HEK293T (cell line): ENCODE data around the gene CPNE2.
"Not testable (repeated sequence)": the region's sequence is repeated elsewhere in the genome, so short reads cannot be mapped to it uniquely, and the experiment has no call there.

Experiments
- CTCF ChIA-PET: fragments of 350-600 bp; formaldehyde crosslinking; extraction: SDS; loops from one replicate; lab custom pipeline; 2021; ENCODE audit warnings: antibody characterized with exemption, inconsistent platforms; lab: Yijun Ruan, JAX
- POLR2A ChIA-PET: fragments of 350-600 bp; formaldehyde crosslinking; extraction: SDS; loops from one replicate; lab custom pipeline; 2020; ENCODE audit warnings: antibody characterized with exemption, inconsistent platforms; lab: Yijun Ruan, JAX
- DNase-seq: peaks from one replicate; pipeline ENCODE4 v3.0.0; 2012; ENCODE audit warnings: mixed read lengths; ENCODE audit errors: extremely low spot score
- ARNT ChIP-seq: fragments of 450-650 bp; IDR thresholded peaks from 2 replicates; pipeline ENCODE4 v1.6.1; 2017; ENCODE audit warnings: mild to moderate bottlenecking
- BHLHE40 ChIP-seq: fragments of 450-650 bp; IDR thresholded peaks from 2 replicates; pipeline ENCODE4 v1.6.1; 2016; ENCODE audit warnings: mild to moderate bottlenecking, moderate library complexity, borderline replicate concordance
- CTBP1 ChIP-seq: fragments of 450-650 bp; IDR thresholded peaks from 2 replicates; pipeline ENCODE4 v1.6.1; 2016; ENCODE audit warnings: borderline replicate concordance
- ELF4 ChIP-seq: fragments of 450-650 bp; IDR thresholded peaks from 2 replicates; pipeline ENCODE4 v1.6.1; 2017; ENCODE audit warnings: antibody characterized with exemption
- FOXA1 ChIP-seq: fragments of 450-650 bp; IDR thresholded peaks from 2 replicates; pipeline ENCODE4 v1.6.1; 2016; ENCODE audit warnings: mild to moderate bottlenecking
- FOXK2 ChIP-seq: fragments of 450-650 bp; IDR thresholded peaks from 2 replicates; pipeline ENCODE4 v1.6.1; 2016; ENCODE audit warnings: mild to moderate bottlenecking
- FOXM1 ChIP-seq: fragments of 450-650 bp; IDR thresholded peaks from 2 replicates; pipeline ENCODE4 v1.6.1; 2017; ENCODE audit warnings: mild to moderate bottlenecking, borderline replicate concordance
- HDGF ChIP-seq: fragments of 450-650 bp; IDR thresholded peaks from 2 replicates; pipeline ENCODE4 v1.6.1; 2017; ENCODE audit warnings: antibody characterized with exemption, borderline replicate concordance
- L3MBTL2 ChIP-seq: fragments of 450-650 bp; conservative IDR thresholded peaks from 2 replicates; pipeline ENCODE4 v1.6.1; 2016; ENCODE audit warnings: mild to moderate bottlenecking
- LEF1 ChIP-seq: fragments of 450-650 bp; IDR thresholded peaks from 2 replicates; pipeline ENCODE4 v1.6.1; 2017; ENCODE audit warnings: mild to moderate bottlenecking, borderline replicate concordance
- NFRKB ChIP-seq: fragments of 450-650 bp; IDR thresholded peaks from 2 replicates; pipeline ENCODE4 v1.6.1; 2016; ENCODE audit warnings: mild to moderate bottlenecking, moderate library complexity
- PKNOX1 ChIP-seq: fragments of 450-650 bp; IDR thresholded peaks from 2 replicates; pipeline ENCODE4 v1.6.1; 2016
- SP1 ChIP-seq: fragments of 450-650 bp; IDR thresholded peaks from 2 replicates; pipeline ENCODE4 v1.6.1; 2017
- SUZ12 ChIP-seq: fragments of 450-650 bp; IDR thresholded peaks from 2 replicates; pipeline ENCODE4 v1.6.1; 2016; ENCODE audit warnings: mild to moderate bottlenecking
- TARDBP ChIP-seq: fragments of 450-650 bp; IDR thresholded peaks from 2 replicates; pipeline ENCODE4 v1.6.1; 2016
- ZNF384 ChIP-seq: fragments of 450-650 bp; IDR thresholded peaks from 2 replicates; pipeline ENCODE4 v1.6.1; 2016

The CPNE2 gene

GRCh38 chr16:57067347-57067746 lies 25.0 kb upstream of the CPNE2 start:
- DNase-seq: no peak
- TF ChIP-seq FOXM1 (no peak), CTBP1 (no peak), ZNF384 (no peak), ARNT (no peak), FOXK2 (no peak)
- POLR2A ChIA-PET: no interaction called here
- CTCF ChIA-PET: interaction anchor here (0.6 kb wide), 1 partner anchor 17 kb away, joined by 3 read pairs; no protein-coding TSS in a partner anchor

GRCh38 chr16:57069053-57069452 lies 23.3 kb upstream of the CPNE2 start:
- DNase-seq: no peak
- ChIA-PET CTCF (interaction anchor here (0.9 to 1.2 kb wide), 2 partner anchors 15 to 16 kb away, joined by 3 to 4 read pairs; no protein-coding TSS in a partner anchor), POLR2A (no interaction called here)
- TF ChIP-seq ELF4: no peak
- TF ChIP-seq HDGF: no peak
- TF ChIP-seq NFRKB: no peak
- TF ChIP-seq BHLHE40: no peak

GRCh38 chr16:57069635-57070370 lies 22.6 kb upstream of the CPNE2 start:
- ChIA-PET CTCF (interaction anchor here (0.9 to 1.2 kb wide), 2 partner anchors 14 to 15 kb away, joined by 3 to 4 read pairs; no protein-coding TSS in a partner anchor), POLR2A (no interaction called here)
- TF ChIP-seq SP1 (no peak), BHLHE40 (no peak), LEF1 (no peak), HDGF (no peak), FOXM1 (no peak), ARNT (no peak), PKNOX1 (no peak), NFRKB (no peak), TARDBP (no peak), CTBP1 (no peak), FOXA1 (no peak), L3MBTL2 (no peak), ZNF384 (no peak), FOXK2 (no peak), SUZ12 (no peak), ELF4 (no peak)
- no peak for DNase-seq

- ChIA-PET POLR2A (no interaction called here), CTCF (no interaction called here)
- no peak for DNase-seq
- no peak for TF ChIP-seq BHLHE40
- TF ChIP-seq FOXA1: no peak
- TF ChIP-seq ELF4: no peak
- TF ChIP-seq TARDBP: no peak
- TF ChIP-seq CTBP1: no peak
- TF ChIP-seq SUZ12: no peak
- TF ChIP-seq HDGF: no peak
- TF ChIP-seq LEF1: no peak
- TF ChIP-seq NFRKB: no peak
- TF ChIP-seq FOXM1: no peak
- TF ChIP-seq ARNT: no peak
- no peak for TF ChIP-seq L3MBTL2
- no peak for TF ChIP-seq ZNF384
- TF ChIP-seq FOXK2: no peak
- no peak for TF ChIP-seq SP1
- no peak for TF ChIP-seq PKNOX1
Observed at GRCh38 chr16:57070424-57070823, 22.0 kb upstream of the CPNE2 start.

- CTCF ChIA-PET, DNase-seq, POLR2A ChIA-PET: not testable (repeated sequence)
Observed at GRCh38 chr16:57071081-57071732, 21.2 kb upstream of the CPNE2 start.

GRCh38 chr16:57071831-57072582 lies 20.4 kb upstream of the CPNE2 start:
- no peak for TF ChIP-seq ARNT
- no peak for TF ChIP-seq FOXK2
- no peak for TF ChIP-seq FOXM1
- no peak for TF ChIP-seq FOXA1
- TF ChIP-seq LEF1: no peak
- no peak for TF ChIP-seq TARDBP
- no peak for TF ChIP-seq CTBP1
- no peak for TF ChIP-seq NFRKB
- TF ChIP-seq SP1: no peak
- ChIA-PET CTCF (no interaction called here), POLR2A (no interaction called here)
- no peak for DNase-seq
